HEK293 (cell line): ENCODE measurements around the gene SYNGR3.
A peak's percentile ranks its signal among the peaks of the same experiment; 100 is the strongest.

Experiments
- KLF16 ChIP-seq: fragments of 450-650 bp; formaldehyde crosslinking; IDR thresholded peaks from 2 replicates; pipeline ENCODE4 v1.5.1; 2017; ENCODE audit warnings: missing biosample characterization, missing genetic modification characterization
- MYNN ChIP-seq: fragments of 450-650 bp; formaldehyde crosslinking; IDR thresholded peaks from 2 replicates; pipeline ENCODE4 v1.5.1; 2016; ENCODE audit warnings: missing biosample characterization, missing genetic modification characterization, borderline replicate concordance
- REPIN1 ChIP-seq: fragments of 450-650 bp; formaldehyde crosslinking; IDR thresholded peaks from 2 replicates; pipeline ENCODE4 v1.5.1; 2017; ENCODE audit warnings: missing biosample characterization, missing genetic modification characterization, low read depth
- SETDB1 ChIP-seq: IDR thresholded peaks from one replicate; pipeline ENCODE4 v1.6.1; 2017; ENCODE audit warnings: mild to moderate bottlenecking, low read length, moderate library complexity, mixed read lengths; ENCODE audit not compliant: insufficient read length
- SP3 ChIP-seq: fragments of 450-650 bp; formaldehyde crosslinking; IDR thresholded peaks from 2 replicates; pipeline ENCODE4 v1.5.1; 2016; ENCODE audit warnings: missing biosample characterization, missing genetic modification characterization
- YY1 ChIP-seq: fragments of 450-650 bp; formaldehyde crosslinking; IDR thresholded peaks from 2 replicates; pipeline ENCODE4 v1.5.1; 2018; ENCODE audit warnings: missing biosample characterization, missing genetic modification characterization
- ZBTB21 ChIP-seq: fragments of 450-650 bp; formaldehyde crosslinking; IDR thresholded peaks from 2 replicates; pipeline ENCODE4 v1.5.1; 2017; ENCODE audit warnings: missing biosample characterization, missing genetic modification characterization
- ZBTB48 ChIP-seq: fragments of 450-650 bp; formaldehyde crosslinking; IDR thresholded peaks from 2 replicates; pipeline ENCODE4 v1.5.1; 2016; ENCODE audit warnings: missing biosample characterization, missing genetic modification characterization
- ZFP37 ChIP-seq: fragments of 450-650 bp; formaldehyde crosslinking; IDR thresholded peaks from 2 replicates; pipeline ENCODE4 v1.5.1; 2016; ENCODE audit warnings: missing biosample characterization, missing genetic modification characterization
- ZFP69B ChIP-seq: fragments of 450-650 bp; formaldehyde crosslinking; IDR thresholded peaks from 2 replicates; pipeline ENCODE4 v1.5.1; 2016; ENCODE audit warnings: missing biosample characterization, missing genetic modification characterization
- ZNF140 ChIP-seq: fragments of 450-650 bp; formaldehyde crosslinking; IDR thresholded peaks from 2 replicates; pipeline ENCODE4 v1.5.1; 2016; ENCODE audit warnings: missing biosample characterization, missing genetic modification characterization
- ZNF16 ChIP-seq: fragments of 450-650 bp; formaldehyde crosslinking; IDR thresholded peaks from 2 replicates; pipeline ENCODE4 v1.5.1; 2016; ENCODE audit warnings: low read depth, missing biosample characterization, missing genetic modification characterization
- ZNF174 ChIP-seq: fragments of 450-650 bp; formaldehyde crosslinking; IDR thresholded peaks from 2 replicates; pipeline ENCODE4 v1.5.0; 2017; ENCODE audit warnings: missing biosample characterization, mild to moderate bottlenecking, missing genetic modification characterization
- ZNF2 ChIP-seq: fragments of 450-650 bp; formaldehyde crosslinking; IDR thresholded peaks from 2 replicates; pipeline ENCODE4 v1.5.1; 2016; ENCODE audit warnings: missing biosample characterization, missing genetic modification characterization
- ZNF24 ChIP-seq: fragments of 450-650 bp; formaldehyde crosslinking; IDR thresholded peaks from 2 replicates; pipeline ENCODE4 v1.5.1; 2016; ENCODE audit warnings: missing biosample characterization, missing genetic modification characterization
- ZNF48 ChIP-seq: fragments of 450-650 bp; formaldehyde crosslinking; IDR thresholded peaks from 2 replicates; pipeline ENCODE4 v1.5.1; 2016; ENCODE audit warnings: missing biosample characterization, missing genetic modification characterization
- ZNF596 ChIP-seq: fragments of 450-650 bp; IDR thresholded peaks from 2 replicates; pipeline ENCODE4 v1.5.0; 2018; ENCODE audit warnings: missing biosample characterization, mild to moderate bottlenecking, missing genetic modification characterization, moderate library complexity
- ZNF660 ChIP-seq: fragments of 450-650 bp; IDR thresholded peaks from 2 replicates; pipeline ENCODE4 v1.5.1; 2018; ENCODE audit warnings: missing biosample characterization, mild to moderate bottlenecking, missing genetic modification characterization
- ZNF791 ChIP-seq: fragments of 450-650 bp; formaldehyde crosslinking; IDR thresholded peaks from 2 replicates; pipeline ENCODE4 v1.5.1; 2016; ENCODE audit warnings: missing biosample characterization, missing genetic modification characterization
- ZSCAN30 ChIP-seq: fragments of 450-650 bp; IDR thresholded peaks from 2 replicates; pipeline ENCODE4 v1.5.1; 2018; ENCODE audit warnings: missing biosample characterization, mild to moderate bottlenecking, missing genetic modification characterization, moderate library complexity
- TF ChIP-seq, protein P1 (sequence below): fragments of 450-650 bp; formaldehyde crosslinking; IDR thresholded peaks from 2 replicates; pipeline ENCODE4 v1.5.1; 2016; ENCODE audit warnings: missing biosample characterization, missing genetic modification characterization
- TF ChIP-seq, protein P2 (sequence below): fragments of 450-650 bp; formaldehyde crosslinking; IDR thresholded peaks from 2 replicates; pipeline ENCODE4 v1.5.0; 2017; ENCODE audit warnings: missing biosample characterization, missing genetic modification characterization, borderline replicate concordance
- TF ChIP-seq, protein P3 (sequence below): fragments of 450-650 bp; formaldehyde crosslinking; IDR thresholded peaks from 2 replicates; pipeline ENCODE4 v1.5.1; 2016; ENCODE audit warnings: missing biosample characterization, missing genetic modification characterization
- TF ChIP-seq, protein P4 (sequence below): fragments of 450-650 bp; IDR thresholded peaks from 2 replicates; pipeline ENCODE4 v1.5.1; 2018; ENCODE audit warnings: missing biosample characterization, mild to moderate bottlenecking, missing genetic modification characterization
- TF ChIP-seq, protein P5 (sequence below): fragments of 450-650 bp; formaldehyde crosslinking; IDR thresholded peaks from 2 replicates; pipeline ENCODE4 v1.5.1; 2016; ENCODE audit warnings: missing biosample characterization, missing genetic modification characterization
- TF ChIP-seq, protein P6 (sequence below): fragments of 450-650 bp; formaldehyde crosslinking; IDR thresholded peaks from 2 replicates; pipeline ENCODE4 v1.5.1; 2017; ENCODE audit warnings: missing biosample characterization, missing genetic modification characterization

SYNGR3 gene

DNA sequence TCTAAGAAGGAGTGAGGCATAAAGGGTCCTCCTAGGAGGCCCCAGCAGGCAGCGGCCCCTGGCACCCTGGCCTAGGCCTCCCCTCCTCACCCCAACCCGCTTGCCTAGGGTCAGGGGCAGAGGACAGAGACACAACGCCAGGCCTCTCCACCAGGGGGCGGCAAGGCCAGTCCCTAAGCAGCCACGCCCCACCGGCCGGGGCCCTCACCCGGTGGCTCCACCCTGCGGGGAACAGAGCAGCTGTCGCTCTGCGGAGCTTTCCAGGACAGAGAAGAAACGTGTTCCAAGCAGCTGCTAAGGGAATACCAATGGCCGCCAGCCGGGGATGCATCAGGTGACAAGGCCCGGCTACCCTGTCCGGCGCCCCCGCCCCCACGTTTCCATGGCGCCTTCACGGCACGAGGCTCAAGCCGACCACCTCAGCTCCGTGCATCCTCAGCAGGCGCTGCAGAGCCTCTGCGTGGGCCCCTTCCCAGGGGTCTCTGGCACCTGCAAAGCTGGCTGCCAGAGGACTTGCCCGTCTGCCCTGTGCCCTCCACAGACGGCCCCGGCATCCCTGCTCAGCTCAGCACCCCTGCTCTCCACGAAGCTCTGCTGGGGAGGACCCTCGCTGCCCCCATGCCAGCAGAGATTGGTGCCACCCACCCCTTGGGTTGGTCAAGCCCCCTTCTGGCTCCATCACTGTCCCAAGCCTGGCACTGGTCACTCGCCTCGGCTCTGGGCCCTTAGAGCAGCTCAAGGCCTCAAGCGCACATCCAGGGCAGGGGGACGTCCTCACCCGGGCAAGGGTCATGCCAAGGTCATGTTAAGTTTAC lies 14.3 kb downstream of the SYNGR3 start (continued):
- TF ChIP-seq, protein P1, sequence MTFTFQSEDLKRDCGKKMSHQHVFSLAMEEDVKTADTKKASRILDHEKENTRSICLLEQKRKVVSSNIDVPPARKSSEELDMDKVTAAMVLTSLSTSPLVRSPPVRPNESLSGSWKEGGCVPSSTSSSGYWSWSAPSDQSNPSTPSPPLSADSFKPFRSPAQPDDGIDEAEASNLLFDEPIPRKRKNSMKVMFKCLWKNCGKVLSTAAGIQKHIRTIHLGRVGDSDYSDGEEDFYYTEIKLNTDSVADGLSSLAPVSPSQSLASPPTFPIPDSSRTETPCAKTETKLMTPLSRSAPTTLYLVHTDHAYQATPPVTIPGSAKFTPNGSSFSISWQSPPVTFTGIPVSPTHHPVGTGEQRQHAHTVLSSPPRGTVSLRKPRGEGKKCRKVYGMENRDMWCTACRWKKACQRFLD (tag by site-specific recombination) = peak; percentile 76; the same call in 1 of the 2 replicates
- TF ChIP-seq ZNF48 = no peak
- TF ChIP-seq, protein P2, sequence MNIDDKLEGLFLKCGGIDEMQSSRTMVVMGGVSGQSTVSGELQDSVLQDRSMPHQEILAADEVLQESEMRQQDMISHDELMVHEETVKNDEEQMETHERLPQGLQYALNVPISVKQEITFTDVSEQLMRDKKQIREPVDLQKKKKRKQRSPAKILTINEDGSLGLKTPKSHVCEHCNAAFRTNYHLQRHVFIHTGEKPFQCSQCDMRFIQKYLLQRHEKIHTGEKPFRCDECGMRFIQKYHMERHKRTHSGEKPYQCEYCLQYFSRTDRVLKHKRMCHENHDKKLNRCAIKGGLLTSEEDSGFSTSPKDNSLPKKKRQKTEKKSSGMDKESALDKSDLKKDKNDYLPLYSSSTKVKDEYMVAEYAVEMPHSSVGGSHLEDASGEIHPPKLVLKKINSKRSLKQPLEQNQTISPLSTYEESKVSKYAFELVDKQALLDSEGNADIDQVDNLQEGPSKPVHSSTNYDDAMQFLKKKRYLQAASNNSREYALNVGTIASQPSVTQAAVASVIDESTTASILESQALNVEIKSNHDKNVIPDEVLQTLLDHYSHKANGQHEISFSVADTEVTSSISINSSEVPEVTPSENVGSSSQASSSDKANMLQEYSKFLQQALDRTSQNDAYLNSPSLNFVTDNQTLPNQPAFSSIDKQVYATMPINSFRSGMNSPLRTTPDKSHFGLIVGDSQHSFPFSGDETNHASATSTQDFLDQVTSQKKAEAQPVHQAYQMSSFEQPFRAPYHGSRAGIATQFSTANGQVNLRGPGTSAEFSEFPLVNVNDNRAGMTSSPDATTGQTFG (tag by site-specific recombination) = no peak
- TF ChIP-seq ZBTB21 (tag by site-specific recombination) = no peak
- TF ChIP-seq YY1 (tag by site-specific recombination) = peak; percentile 72
- TF ChIP-seq SP3 (tag by site-specific recombination) = peak; percentile 65
- peak; percentile 37; the same call in 1 of the 2 replicates for TF ChIP-seq ZNF2 (tag by site-specific recombination)
- TF ChIP-seq ZFP37 (tag by site-specific recombination) = no peak
- 0 out of 2 replicates have a peak, but pooled peaks have one; percentile 43 for TF ChIP-seq ZNF24 (tag by site-specific recombination)
- TF ChIP-seq ZSCAN30 (tag by site-specific recombination) = peak; percentile 90
- peak; percentile 87 for TF ChIP-seq KLF16 (tag by site-specific recombination)
- TF ChIP-seq, protein P3, sequence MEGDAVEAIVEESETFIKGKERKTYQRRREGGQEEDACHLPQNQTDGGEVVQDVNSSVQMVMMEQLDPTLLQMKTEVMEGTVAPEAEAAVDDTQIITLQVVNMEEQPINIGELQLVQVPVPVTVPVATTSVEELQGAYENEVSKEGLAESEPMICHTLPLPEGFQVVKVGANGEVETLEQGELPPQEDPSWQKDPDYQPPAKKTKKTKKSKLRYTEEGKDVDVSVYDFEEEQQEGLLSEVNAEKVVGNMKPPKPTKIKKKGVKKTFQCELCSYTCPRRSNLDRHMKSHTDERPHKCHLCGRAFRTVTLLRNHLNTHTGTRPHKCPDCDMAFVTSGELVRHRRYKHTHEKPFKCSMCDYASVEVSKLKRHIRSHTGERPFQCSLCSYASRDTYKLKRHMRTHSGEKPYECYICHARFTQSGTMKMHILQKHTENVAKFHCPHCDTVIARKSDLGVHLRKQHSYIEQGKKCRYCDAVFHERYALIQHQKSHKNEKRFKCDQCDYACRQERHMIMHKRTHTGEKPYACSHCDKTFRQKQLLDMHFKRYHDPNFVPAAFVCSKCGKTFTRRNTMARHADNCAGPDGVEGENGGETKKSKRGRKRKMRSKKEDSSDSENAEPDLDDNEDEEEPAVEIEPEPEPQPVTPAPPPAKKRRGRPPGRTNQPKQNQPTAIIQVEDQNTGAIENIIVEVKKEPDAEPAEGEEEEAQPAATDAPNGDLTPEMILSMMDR (tag by site-specific recombination) = peak; percentile 99
- TF ChIP-seq ZFP69B (tag by site-specific recombination) = peak; percentile 58; the same call in 1 of the 2 replicates
- no peak for TF ChIP-seq ZNF16 (tag by site-specific recombination)
- TF ChIP-seq, protein P4, sequence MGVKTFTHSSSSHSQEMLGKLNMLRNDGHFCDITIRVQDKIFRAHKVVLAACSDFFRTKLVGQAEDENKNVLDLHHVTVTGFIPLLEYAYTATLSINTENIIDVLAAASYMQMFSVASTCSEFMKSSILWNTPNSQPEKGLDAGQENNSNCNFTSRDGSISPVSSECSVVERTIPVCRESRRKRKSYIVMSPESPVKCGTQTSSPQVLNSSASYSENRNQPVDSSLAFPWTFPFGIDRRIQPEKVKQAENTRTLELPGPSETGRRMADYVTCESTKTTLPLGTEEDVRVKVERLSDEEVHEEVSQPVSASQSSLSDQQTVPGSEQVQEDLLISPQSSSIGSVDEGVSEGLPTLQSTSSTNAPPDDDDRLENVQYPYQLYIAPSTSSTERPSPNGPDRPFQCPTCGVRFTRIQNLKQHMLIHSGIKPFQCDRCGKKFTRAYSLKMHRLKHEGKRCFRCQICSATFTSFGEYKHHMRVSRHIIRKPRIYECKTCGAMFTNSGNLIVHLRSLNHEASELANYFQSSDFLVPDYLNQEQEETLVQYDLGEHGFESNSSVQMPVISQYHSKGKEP = peak; percentile 51; the same call in 1 of the 2 replicates
- TF ChIP-seq ZNF791 (tag by site-specific recombination) = no peak
- no peak for TF ChIP-seq ZNF596 (tag by site-specific recombination)
- no peak for TF ChIP-seq SETDB1
- TF ChIP-seq ZNF174 (tag by site-specific recombination) = no peak
- no peak for TF ChIP-seq REPIN1 (tag by site-specific recombination)
- TF ChIP-seq ZNF660 (tag by site-specific recombination) = peak; percentile 91
- TF ChIP-seq, protein P5, sequence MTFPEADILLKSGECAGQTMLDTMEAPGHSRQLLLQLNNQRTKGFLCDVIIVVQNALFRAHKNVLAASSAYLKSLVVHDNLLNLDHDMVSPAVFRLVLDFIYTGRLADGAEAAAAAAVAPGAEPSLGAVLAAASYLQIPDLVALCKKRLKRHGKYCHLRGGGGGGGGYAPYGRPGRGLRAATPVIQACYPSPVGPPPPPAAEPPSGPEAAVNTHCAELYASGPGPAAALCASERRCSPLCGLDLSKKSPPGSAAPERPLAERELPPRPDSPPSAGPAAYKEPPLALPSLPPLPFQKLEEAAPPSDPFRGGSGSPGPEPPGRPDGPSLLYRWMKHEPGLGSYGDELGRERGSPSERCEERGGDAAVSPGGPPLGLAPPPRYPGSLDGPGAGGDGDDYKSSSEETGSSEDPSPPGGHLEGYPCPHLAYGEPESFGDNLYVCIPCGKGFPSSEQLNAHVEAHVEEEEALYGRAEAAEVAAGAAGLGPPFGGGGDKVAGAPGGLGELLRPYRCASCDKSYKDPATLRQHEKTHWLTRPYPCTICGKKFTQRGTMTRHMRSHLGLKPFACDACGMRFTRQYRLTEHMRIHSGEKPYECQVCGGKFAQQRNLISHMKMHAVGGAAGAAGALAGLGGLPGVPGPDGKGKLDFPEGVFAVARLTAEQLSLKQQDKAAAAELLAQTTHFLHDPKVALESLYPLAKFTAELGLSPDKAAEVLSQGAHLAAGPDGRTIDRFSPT (tag by site-specific recombination) = peak; percentile 77
- TF ChIP-seq ZBTB48 (tag by site-specific recombination) = peak; percentile 82
- TF ChIP-seq, protein P6, sequence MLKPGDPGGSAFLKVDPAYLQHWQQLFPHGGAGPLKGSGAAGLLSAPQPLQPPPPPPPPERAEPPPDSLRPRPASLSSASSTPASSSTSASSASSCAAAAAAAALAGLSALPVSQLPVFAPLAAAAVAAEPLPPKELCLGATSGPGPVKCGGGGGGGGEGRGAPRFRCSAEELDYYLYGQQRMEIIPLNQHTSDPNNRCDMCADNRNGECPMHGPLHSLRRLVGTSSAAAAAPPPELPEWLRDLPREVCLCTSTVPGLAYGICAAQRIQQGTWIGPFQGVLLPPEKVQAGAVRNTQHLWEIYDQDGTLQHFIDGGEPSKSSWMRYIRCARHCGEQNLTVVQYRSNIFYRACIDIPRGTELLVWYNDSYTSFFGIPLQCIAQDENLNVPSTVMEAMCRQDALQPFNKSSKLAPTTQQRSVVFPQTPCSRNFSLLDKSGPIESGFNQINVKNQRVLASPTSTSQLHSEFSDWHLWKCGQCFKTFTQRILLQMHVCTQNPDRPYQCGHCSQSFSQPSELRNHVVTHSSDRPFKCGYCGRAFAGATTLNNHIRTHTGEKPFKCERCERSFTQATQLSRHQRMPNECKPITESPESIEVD = no peak
- no peak for TF ChIP-seq MYNN (tag by site-specific recombination)
- no peak for TF ChIP-seq ZNF140 (tag by site-specific recombination)
